K562 (cell line): Measurements from ENCODE around the gene SCAMP3. TPM values are rescaled to one million over a fixed set of nuclear protein-coding genes. Genes with fewer than 3 reads are reported as not detected.

ENCODE experiments used
- ARID4B ChIP-seq: sonication (generic); formaldehyde crosslinking; IDR thresholded peaks from 2 replicates; pipeline ENCODE4 v1.8.0; 2022; ENCODE audit warnings: mild to moderate bottlenecking, missing genetic modification reagents
- ARNT ChIP-seq, 2 experiments: fragments of 450-650 bp; IDR thresholded peaks; 2 replicates each; pipeline ENCODE4 v1.6.1; 2016; ENCODE audit warnings: mild to moderate bottlenecking in 1 of 2
- BRD9 ChIP-seq: fragments of 450-650 bp; IDR thresholded peaks from 2 replicates; pipeline ENCODE4 v1.6.1; 2018; ENCODE audit warnings: low read depth; ENCODE audit not compliant: partially characterized antibody
- C11orf30 ChIP-seq: fragments of 450-650 bp; IDR thresholded peaks from 2 replicates; pipeline ENCODE4 v1.6.1; 2016; ENCODE audit warnings: low read depth, mild to moderate bottlenecking
- CBX1 ChIP-seq: sonication (generic); IDR thresholded peaks from 2 replicates; pipeline ENCODE4 v1.6.1; 2016; ENCODE audit warnings: antibody characterized with exemption, low read depth, mild to moderate bottlenecking
- CC2D1A ChIP-seq: fragments of 450-650 bp; IDR thresholded peaks from 2 replicates; pipeline ENCODE4 v1.6.1; 2017; ENCODE audit warnings: mild to moderate bottlenecking
- ELK3 ChIP-seq: fragments of 450-650 bp; formaldehyde crosslinking; IDR thresholded peaks from 2 replicates; pipeline ENCODE4 v1.4.0; 2020; ENCODE audit warnings: mild to moderate bottlenecking
- FOXA1 ChIP-seq: fragments of 450-650 bp; IDR thresholded peaks from 2 replicates; pipeline ENCODE4 v1.6.1; 2016; ENCODE audit warnings: mild to moderate bottlenecking, borderline replicate concordance
- HMG20B ChIP-seq: fragments of 250-450 bp; sonication (Bioruptor Pico); IDR thresholded peaks from 2 replicates; pipeline ENCODE4 v1.5.0; 2021; ENCODE audit warnings: mild to moderate bottlenecking
- HNRNPH1 ChIP-seq: fragments of 200-400 bp; formaldehyde crosslinking; optimal IDR thresholded peaks from 2 replicates; pipeline ENCODE3; 2017; ENCODE audit warnings: low read depth, mild to moderate bottlenecking, low read length, moderate library complexity
- KLF16 ChIP-seq: IDR thresholded peaks from 2 replicates; pipeline ENCODE4 v1.6.1; 2016; ENCODE audit warnings: antibody characterized with exemption
- KLF6 ChIP-seq: fragments of 250-450 bp; sonication (Bioruptor Pico); IDR thresholded peaks from 2 replicates; pipeline ENCODE4 v1.4.0; 2020; ENCODE audit warnings: mild to moderate bottlenecking, moderate library complexity, borderline replicate concordance
- LARP7 ChIP-seq: fragments of 450-650 bp; IDR thresholded peaks from 2 replicates; pipeline ENCODE4 v1.6.1; 2016
- LCOR ChIP-seq: sonication (generic); formaldehyde crosslinking; IDR thresholded peaks from 2 replicates; pipeline ENCODE4 v1.8.0; 2022; ENCODE audit warnings: mild to moderate bottlenecking, missing genetic modification reagents
- MCM2 ChIP-seq: fragments of 450-650 bp; IDR thresholded peaks from 2 replicates; pipeline ENCODE4 v1.6.1; 2017; ENCODE audit warnings: low read depth, mild to moderate bottlenecking
- SIRT6 ChIP-seq: IDR thresholded peaks from one replicate; pipeline ENCODE4 v1.6.1; 2012; ENCODE audit warnings: low read depth, mild to moderate bottlenecking, control low read depth, inconsistent platforms, low read length, moderate library complexity
- SRSF3 ChIP-seq: fragments of 200-400 bp; formaldehyde crosslinking; IDR thresholded peaks from 2 replicates; pipeline ENCODE4 v1.6.1; 2016; ENCODE audit warnings: mild to moderate bottlenecking, low read length, moderate library complexity; ENCODE audit not compliant: insufficient read depth
- STAG1 ChIP-seq: sonication (generic); formaldehyde crosslinking; IDR thresholded peaks from 2 replicates; pipeline ENCODE4 v1.5.0; 2020; ENCODE audit warnings: missing genetic modification reagents, borderline replicate concordance
- TAL1 ChIP-seq: fragments of 450-650 bp; IDR thresholded peaks from 2 replicates; pipeline ENCODE4 v1.6.1; 2016; ENCODE audit warnings: mild to moderate bottlenecking
- ZNF24 ChIP-seq: fragments of 450-650 bp; IDR thresholded peaks from 2 replicates; pipeline ENCODE4 v1.6.1; 2016
- ZNF354B ChIP-seq: fragments of 250-450 bp; sonication (Bioruptor Pico); IDR thresholded peaks from 2 replicates; pipeline ENCODE4 v1.4.0; 2020
- ZNF384 ChIP-seq: IDR thresholded peaks from 2 replicates; pipeline ENCODE4 v1.6.1; 2012; ENCODE audit warnings: low read depth, low read length, improper control_type of control experiment
- ZNF511 ChIP-seq: sonication (generic); formaldehyde crosslinking; IDR thresholded peaks from 2 replicates; pipeline ENCODE4 v1.8.0; 2022; ENCODE audit warnings: mild to moderate bottlenecking, missing genetic modification reagents
- polyA plus RNA-seq, 8 experiments: library from polyadenylated mRNA; depleted of rRNA in 4 of 8; stranded (reverse) in 5 of 8; unstranded in 3 of 8; fragments of >200 nt; fragmentation: Nextera tagmentation in 2 of 8; fragmentation: Illumina TruSeq in 1 of 8; extraction: Ambion mirVana in 2 of 8; extraction: Trizol in 1 of 8; gene quantifications; 2 replicates each; pipeline versions ENCODE4 v1.2.1 to v1.2.3, GENCODE V29; 2011 to 2014; ENCODE audit warnings: inconsistent platforms in 1 of 8, missing spikeins in 1 of 8
- total RNA-seq, 7 experiments: library from RNA; depleted of rRNA in 6 of 7; stranded (reverse); fragments of >200 nt in 6 of 7; fragmentation: Illumina TruSeq in 2 of 7; extraction: Trizol in 2 of 7; gene quantifications; 2 replicates each; pipeline versions ENCODE4 v1.2.1 to v1.2.3, GENCODE V29; 2011 to 2021; ENCODE audit warnings: low replicate concordance in 1 of 7
- TF ChIP-seq, protein P1 (sequence below): fragments of 450-650 bp; IDR thresholded peaks from 2 replicates; pipeline ENCODE4 v1.6.1; 2014; ENCODE audit warnings: low read depth, mild to moderate bottlenecking, moderate library complexity, borderline replicate concordance

SCAMP3 gene
- total and polyA plus RNA-seq, 9 of the 15 experiments (the other 6 are each of a cell fraction or from before 2014, with no cell fraction given): 14.2 to 131 (median 86.1) TPM

GRCh38 chr1:155226188-155226909 lies 35.8 kb downstream of the SCAMP3 start (continued):
- no peak; the same call in 1 of the 2 replicates for TF ChIP-seq ZNF24
- 0 out of 2 replicates have a peak, but pooled peaks have one; percentile 44 for TF ChIP-seq LCOR (CRISPR knock-in tag)
- no peak for TF ChIP-seq SRSF3
- TF ChIP-seq ZNF511 (CRISPR knock-in tag): no peak
- TF ChIP-seq ZNF354B (CRISPR knock-in tag): no peak
- no peak for TF ChIP-seq MCM2
- TF ChIP-seq BRD9: peak; percentile 67
- TF ChIP-seq TAL1: no peak
- TF ChIP-seq SIRT6: no peak
- TF ChIP-seq, protein P1, sequence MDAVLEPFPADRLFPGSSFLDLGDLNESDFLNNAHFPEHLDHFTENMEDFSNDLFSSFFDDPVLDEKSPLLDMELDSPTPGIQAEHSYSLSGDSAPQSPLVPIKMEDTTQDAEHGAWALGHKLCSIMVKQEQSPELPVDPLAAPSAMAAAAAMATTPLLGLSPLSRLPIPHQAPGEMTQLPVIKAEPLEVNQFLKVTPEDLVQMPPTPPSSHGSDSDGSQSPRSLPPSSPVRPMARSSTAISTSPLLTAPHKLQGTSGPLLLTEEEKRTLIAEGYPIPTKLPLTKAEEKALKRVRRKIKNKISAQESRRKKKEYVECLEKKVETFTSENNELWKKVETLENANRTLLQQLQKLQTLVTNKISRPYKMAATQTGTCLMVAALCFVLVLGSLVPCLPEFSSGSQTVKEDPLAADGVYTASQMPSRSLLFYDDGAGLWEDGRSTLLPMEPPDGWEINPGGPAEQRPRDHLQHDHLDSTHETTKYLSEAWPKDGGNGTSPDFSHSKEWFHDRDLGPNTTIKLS: no peak
- TF ChIP-seq STAG1: 0 out of 2 replicates have a peak, but pooled peaks have one; percentile 19
- no peak for TF ChIP-seq ARNT (IDR thresholded peaks at IDR 0.05)
- TF ChIP-seq LARP7: peak; percentile 58; the same call in 1 of the 2 replicates
- no peak for TF ChIP-seq KLF16
- TF ChIP-seq FOXA1: no peak
- TF ChIP-seq KLF6: no peak
- TF ChIP-seq ARID4B: no peak
- peak; percentile 71 for TF ChIP-seq CC2D1A
- no peak for TF ChIP-seq HMG20B
- TF ChIP-seq ZNF384: 0 out of 2 replicates have a peak, but pooled peaks have one; percentile 20
- TF ChIP-seq CBX1: no peak
- TF ChIP-seq ELK3 (CRISPR knock-in tag): no peak
- no peak for TF ChIP-seq HNRNPH1
- peak; percentile 57; the same call in 1 of the 2 replicates for TF ChIP-seq C11orf30
